Fibroblast of upper back skin (primary cell): ENCODE measurements around the gene PURB.
"Not testable (repeated sequence)": the region's sequence is repeated elsewhere in the genome, so short reads cannot be mapped to it uniquely, and the experiment has no call there.

Experiments
- DNase-seq: peaks from one replicate; pipeline ENCODE4 v3.0.0-alpha.2; 2013

The PURB gene

GRCh38 chr7:44885394-44886317 is at the start of gene PURB:
Gene PURB (minus strand): TSS chr7:44885530. CDS start chr7:44885348, 182 bp downstream.
- DNase-seq = peak; percentile 97

- DNase-seq = no peak
Measured at GRCh38 chr7:44935016-44935415, 49.7 kb upstream of the PURB start.

DNA sequence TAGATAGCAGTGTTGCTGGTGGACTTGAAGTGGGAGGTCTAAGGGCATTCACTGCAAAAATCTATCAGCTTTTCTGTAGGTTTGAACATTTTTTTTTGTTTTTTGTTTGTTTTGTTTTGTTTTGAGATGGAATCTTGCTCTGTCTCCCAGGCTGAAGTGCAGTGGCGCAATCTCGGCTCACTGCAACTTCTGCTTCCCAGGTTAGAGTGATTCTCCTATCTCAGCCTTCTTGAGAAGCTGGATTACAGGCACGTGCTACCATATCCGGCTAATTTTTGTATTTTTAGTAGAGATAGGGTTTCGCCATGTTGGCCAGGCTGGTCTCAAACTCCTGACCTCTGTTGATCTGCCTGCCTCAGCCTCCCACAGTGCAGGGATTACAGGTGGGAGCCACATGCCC is 49.2 kb upstream of the PURB start:
- not testable (repeated sequence) for DNase-seq

DNA sequence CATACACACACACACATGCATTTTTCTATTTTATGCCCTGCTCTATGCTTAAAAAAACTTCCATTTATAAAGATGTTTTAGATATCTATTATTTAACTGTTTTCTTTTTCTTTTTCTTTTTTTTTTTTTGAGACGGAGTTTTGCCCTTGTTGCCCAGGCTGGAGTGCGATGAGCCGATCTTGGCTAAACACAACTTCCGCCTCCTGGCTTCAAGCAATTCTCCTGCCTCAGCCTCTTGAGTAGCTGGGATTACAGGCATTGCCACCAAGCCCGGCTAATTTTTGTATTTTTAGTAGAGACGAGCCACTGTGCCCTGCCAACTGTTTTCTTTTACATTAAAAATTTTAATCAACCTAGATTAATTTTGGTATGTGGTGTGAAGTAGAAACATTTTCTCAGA is 45.6 kb upstream of the PURB start:
- no peak for DNase-seq

DNA sequence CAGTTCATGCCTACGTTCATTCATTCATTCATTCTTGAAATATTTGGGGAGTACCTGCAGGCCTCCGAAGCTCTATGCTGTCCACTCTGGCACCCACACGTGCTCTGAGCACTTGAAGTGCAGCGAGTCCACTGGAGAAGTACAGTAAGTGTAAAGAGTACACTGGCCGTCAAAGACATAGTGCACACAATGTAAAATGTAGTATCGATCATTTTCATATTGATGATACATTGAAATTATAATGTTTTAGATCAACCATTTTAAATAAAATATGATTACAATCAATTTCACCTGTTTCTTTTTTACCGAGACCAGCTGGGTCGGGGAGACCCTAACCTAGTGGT is 37.0 kb upstream of the PURB start:
- no peak for DNase-seq

GRCh38 chr7:44921607-44922350 is 36.4 kb upstream of the PURB start:
- peak; percentile 70 for DNase-seq

GRCh38 chr7:44920119-44920518 is 34.8 kb upstream of the PURB start:
- no peak for DNase-seq

GRCh38 chr7:44918029-44918428 is 32.7 kb upstream of the PURB start:
- no peak for DNase-seq

GRCh38 chr7:44917465-44917864 is 32.1 kb upstream of the PURB start:
- no peak for DNase-seq

- no peak for DNase-seq
Measured at GRCh38 chr7:44914992-44915607, 29.8 kb upstream of the PURB start.

DNA sequence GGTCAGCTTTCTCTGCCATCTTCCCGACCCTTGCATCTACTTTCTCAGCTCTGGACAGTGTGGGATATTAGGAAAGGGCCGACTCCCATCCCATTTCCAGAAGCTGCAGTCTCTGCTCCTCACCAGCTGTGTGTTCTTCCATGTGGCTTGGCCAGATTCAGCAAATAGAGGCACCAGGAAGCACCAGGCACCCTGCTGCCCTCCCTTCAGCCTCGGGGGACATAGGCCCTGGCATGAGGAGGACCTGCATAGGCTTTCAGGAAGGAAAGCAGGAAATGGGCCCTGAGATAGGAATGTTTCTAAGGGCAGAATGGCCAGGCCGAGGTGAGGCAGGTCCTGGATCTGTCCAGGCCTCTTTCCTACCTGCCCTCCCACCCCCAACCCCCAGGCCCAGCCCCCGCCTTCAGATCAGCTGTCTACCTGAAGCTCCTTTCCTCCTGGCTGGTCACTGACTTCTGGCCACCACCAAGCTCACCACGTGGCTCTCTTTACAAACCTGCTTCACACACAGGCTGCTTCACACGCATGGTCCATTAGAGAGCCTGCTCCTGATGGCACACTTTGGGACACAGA is 27.5 kb upstream of the PURB start:
- no peak for DNase-seq

- no peak for DNase-seq
Measured at GRCh38 chr7:44911911-44912310, 26.6 kb upstream of the PURB start.

- DNase-seq = no peak
Measured at GRCh38 chr7:44909596-44910389, 24.5 kb upstream of the PURB start.

GRCh38 chr7:44906965-44907364 is 21.6 kb upstream of the PURB start:
- DNase-seq = no peak

- DNase-seq = no peak
Measured at GRCh38 chr7:44905002-44905635, 19.8 kb upstream of the PURB start.

DNA sequence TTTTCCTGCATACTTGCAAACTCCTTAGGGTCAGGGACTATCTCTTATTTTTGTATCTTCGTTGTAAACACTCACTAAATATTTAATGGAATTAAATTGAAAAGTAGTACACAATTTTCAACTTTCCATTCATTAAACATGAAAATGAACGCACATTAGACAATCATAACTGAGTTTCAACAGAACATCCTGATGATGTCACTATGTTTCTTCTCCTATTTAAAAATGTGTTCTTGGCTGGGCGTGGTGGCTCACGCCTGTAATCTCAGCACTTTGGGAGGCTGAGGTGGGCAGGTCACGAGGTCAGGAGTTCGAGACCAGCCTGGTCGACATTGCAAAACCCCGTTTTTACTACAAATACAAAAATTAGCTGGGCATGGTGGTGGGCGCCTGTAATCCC is 14.1 kb upstream of the PURB start:
- no peak for DNase-seq

- no peak for DNase-seq
Measured at GRCh38 chr7:44898039-44898438, 12.7 kb upstream of the PURB start.

GRCh38 chr7:44897309-44897708 is 12.0 kb upstream of the PURB start:
- peak; percentile 54 for DNase-seq

GRCh38 chr7:44894888-44895580 is 9.7 kb upstream of the PURB start:
- DNase-seq = no peak

- no peak for DNase-seq
Measured at GRCh38 chr7:44893710-44894234, 8.4 kb upstream of the PURB start.

DNA sequence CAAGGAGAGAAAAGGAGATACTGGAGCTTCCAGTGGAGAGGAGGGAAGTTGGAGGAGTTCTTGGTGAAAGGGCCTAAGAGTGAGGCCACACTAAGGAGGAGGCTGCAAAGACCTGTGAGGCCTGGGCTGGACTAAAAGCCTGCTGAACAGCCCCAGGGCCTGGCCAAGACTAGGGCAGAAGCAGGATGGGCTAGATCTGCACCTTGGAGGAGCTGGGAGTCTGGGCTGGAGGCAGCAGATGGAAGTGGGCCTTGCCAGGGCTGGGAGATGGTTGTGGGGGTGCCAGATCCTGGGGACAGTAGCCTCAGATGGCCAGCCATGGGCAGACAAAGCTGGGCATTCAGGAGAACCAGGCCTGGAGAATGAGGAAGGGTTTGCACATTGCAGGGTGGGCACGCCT is 6.5 kb upstream of the PURB start:
- DNase-seq = no peak
